Ectodermal cell (in vitro differentiated cells): Measurements from ENCODE around the gene FBXL14. TPM values are rescaled to one million over a fixed set of nuclear protein-coding genes. Genes with fewer than 3 reads are reported as not detected.

Source experiments
- H3K27ac ChIP-seq: 2 replicates; pipeline ENCODE4 v1.7.0; 2013; ENCODE audit warnings: mild to moderate bottlenecking, low read depth, low read length; ENCODE audit not compliant: insufficient read depth, poor library complexity, severe bottlenecking
- H3K27me3 ChIP-seq: 2 replicates; pipeline ENCODE4 v1.7.0; 2013; ENCODE audit warnings: mild to moderate bottlenecking, low read length; ENCODE audit not compliant: insufficient read depth, control insufficient read depth, poor library complexity, severe bottlenecking
- H3K36me3 ChIP-seq: one replicate; pipeline ENCODE4 v1.7.0; 2013; ENCODE audit warnings: low read length; ENCODE audit not compliant: control insufficient read depth, insufficient read depth
- H3K4me1 ChIP-seq: one replicate; pipeline ENCODE4 v1.7.0; 2013; ENCODE audit warnings: low read length; ENCODE audit not compliant: control insufficient read depth, insufficient read depth
- H3K4me3 ChIP-seq: 2 replicates; pipeline ENCODE4 v1.7.0; 2013; ENCODE audit warnings: low read depth, low read length, control low read depth; ENCODE audit not compliant: insufficient read depth
- H3K9me3 ChIP-seq: 2 replicates; pipeline ENCODE4 v1.7.0; 2013; ENCODE audit warnings: mild to moderate bottlenecking, low read length, moderate library complexity; ENCODE audit not compliant: control insufficient read depth
- WGBS, 2 experiments: methylation state at CpG; one replicate each; pipeline ENCODE4 v1.1.7; 2013; ENCODE audit warnings: missing lambda C conversion rate in 2 of 2; 5-methylcytosine and 5-hydroxymethylcytosine counted together
- polyA plus RNA-seq, 4 experiments: library from polyadenylated mRNA; stranded (reverse); fragments of 50-300 nt; gene quantifications; one replicate each; pipeline ENCODE4 v1.2.3, GENCODE V29; 2013

Gene FBXL14, protein sequence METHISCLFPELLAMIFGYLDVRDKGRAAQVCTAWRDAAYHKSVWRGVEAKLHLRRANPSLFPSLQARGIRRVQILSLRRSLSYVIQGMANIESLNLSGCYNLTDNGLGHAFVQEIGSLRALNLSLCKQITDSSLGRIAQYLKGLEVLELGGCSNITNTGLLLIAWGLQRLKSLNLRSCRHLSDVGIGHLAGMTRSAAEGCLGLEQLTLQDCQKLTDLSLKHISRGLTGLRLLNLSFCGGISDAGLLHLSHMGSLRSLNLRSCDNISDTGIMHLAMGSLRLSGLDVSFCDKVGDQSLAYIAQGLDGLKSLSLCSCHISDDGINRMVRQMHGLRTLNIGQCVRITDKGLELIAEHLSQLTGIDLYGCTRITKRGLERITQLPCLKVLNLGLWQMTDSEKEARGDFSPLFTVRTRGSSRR
- 37.0 TPM for polyA plus RNA-seq (2013, experiment 1 of 4)
- 44.7 TPM for polyA plus RNA-seq (2013, experiment 2 of 4)
- polyA plus RNA-seq (2013, experiment 3 of 4) = 37.8 TPM
- polyA plus RNA-seq (2013, experiment 4 of 4) = 43.9 TPM

DNA sequence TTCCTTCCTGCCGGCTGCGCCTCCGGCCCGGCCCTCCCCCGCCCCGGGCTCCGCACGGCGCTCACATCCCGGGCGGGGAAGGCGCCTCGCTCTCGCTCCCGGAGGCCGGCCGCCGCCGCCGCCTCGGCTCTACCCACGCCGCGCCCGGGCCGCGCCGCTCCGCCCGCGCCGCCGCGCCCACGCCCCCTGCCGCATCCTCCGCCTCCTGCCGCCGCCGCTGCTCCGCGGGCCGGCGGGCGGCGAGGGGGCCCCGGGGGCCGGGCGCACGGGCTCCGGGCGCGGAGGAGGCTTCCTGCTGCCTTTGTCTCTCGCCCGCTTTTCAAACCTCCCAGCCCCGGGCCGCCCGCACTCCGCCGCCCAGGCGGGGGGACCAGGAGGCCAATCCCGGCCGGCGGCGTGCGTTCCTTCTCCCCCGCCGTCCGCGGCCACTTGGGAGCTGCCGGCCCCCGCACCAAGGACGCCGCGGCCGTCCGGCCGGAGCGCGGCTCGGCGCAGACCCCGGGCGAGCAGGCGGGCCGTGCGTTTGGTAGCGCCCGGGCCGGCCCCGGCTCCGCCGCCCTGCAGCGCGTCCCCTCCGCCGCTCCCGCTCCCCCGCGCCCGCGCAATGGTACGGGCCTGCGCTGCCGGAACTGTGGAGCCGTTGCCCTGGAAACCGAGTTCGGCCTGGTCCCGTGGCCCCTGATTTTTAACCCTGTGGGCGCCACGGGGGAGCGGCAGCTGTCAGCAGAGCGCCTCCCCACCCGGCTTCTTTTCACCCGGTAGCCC lies at the start of gene FBXL14:
Gene FBXL14 (minus strand): TSS at position 321 of the 765 bp plus-strand sequence. CDS start 515 bp downstream, outside the sequence.
- Histone ChIP-seq H3K36me3 (no peaks in the 10 kb centered on the region), H3K27ac (peak within 1 kb of the TSS; percentile 77), H3K4me3 (peak within 1 kb of the TSS; percentile 86), H3K4me1 (peaks cover 14% of the 10 kb centered on the region), H3K9me3 (no peaks in the 10 kb centered on the region), H3K27me3 (peaks cover 11% of the 10 kb centered on the region)
- 0% methylated on average over 115 of the region's 115 CpGs for WGBS, 2 experiments

DNA sequence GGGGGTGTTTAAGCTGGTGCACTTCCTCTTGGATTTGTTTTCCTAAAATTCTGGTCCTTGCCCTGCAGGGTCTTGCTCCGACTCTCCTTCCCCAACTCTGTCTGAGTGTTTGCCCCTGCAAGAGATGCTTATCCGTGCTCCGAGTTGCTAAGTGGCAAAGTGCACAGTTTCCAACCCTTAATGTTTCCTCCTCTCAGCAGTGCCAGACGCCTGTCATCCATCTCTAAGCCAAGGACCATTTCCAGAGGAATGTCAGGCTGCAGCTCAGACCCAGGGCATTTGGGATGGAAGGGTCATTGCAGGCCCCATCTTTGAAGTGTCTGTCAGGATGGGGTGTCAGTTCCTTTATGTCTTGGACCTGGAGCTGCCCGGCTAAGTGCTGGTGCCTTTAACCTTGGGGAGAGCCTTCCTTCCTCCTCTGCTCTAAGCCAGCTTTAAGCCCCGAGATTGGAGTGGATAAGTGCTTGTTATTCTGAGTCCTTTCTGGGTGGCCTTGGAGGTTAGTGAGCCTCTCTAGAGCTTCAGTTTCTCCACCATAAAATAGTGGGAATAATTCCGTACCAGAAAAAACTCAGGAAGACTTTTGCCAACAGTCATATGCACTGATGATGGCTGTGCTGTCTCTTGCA lies 49.6 kb upstream of the FBXL14 start:
- no peak overlapping the region for H3K4me3 ChIP-seq
- no peaks in the 10 kb centered on the region for H3K4me1 ChIP-seq
- no peaks in the 10 kb centered on the region for H3K9me3 ChIP-seq
- WGBS, 2 experiments = 91 to 94% methylated on average over 7 of the region's 7 CpGs
- no peaks in the 10 kb centered on the region for H3K27me3 ChIP-seq
- H3K36me3 ChIP-seq = peaks cover 4% of the 10 kb centered on the region
- H3K27ac ChIP-seq = no peak overlapping the region

DNA sequence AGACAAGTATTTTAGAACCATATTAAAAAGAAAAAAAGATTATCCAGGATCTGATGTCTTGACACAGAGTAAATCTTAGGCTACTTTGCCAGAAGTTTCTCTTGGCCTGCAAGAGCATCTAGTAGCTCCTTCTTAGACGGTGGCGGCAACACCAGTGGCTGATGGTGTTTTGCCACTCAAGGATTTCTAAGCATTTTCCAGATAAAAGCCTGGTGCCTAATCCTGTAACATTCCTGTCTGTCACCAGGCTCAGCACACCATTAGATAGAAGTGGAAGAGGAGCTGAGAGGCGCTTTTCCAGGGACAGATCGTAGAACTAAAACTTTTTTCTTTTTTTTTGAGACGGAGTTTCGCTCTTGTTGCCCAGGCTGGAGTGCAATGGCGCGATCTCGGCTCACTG lies 48.7 kb upstream of the FBXL14 start:
- WGBS, 2 experiments = 83 to 85% methylated on average over 9 of the region's 9 CpGs
- H3K27me3 ChIP-seq = no peaks in the 10 kb centered on the region
- H3K4me3 ChIP-seq = no peak overlapping the region
- no peaks in the 10 kb centered on the region for H3K4me1 ChIP-seq
- no peak overlapping the region for H3K27ac ChIP-seq
- no peaks in the 10 kb centered on the region for H3K9me3 ChIP-seq
- H3K36me3 ChIP-seq = peaks cover 4% of the 10 kb centered on the region

DNA sequence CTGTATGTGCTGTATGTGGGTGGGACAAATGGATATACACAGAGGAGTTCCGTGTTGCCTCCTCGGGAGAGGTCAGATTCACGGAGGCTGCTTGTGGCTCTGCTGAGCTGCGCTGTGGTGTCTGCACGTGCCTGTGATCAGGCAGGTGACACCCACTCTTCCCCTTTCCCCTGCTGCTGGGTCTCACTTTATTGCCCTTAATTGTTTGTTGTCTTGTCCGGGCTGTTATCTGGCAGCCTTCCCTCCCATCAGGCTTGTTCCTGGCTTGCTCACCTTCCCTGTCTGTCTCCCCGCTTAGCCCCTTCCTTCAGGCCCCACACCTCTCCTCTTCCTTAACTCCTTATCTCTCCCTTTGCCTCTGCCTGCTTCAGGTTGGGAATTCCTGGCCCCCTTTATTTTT lies 48.1 kb upstream of the FBXL14 start:
- Histone ChIP-seq H3K36me3 (peaks cover 4% of the 10 kb centered on the region), H3K27ac (no peak overlapping the region)
- 88 to 90% methylated on average over 7 of the region's 7 CpGs for WGBS, 2 experiments

DNA sequence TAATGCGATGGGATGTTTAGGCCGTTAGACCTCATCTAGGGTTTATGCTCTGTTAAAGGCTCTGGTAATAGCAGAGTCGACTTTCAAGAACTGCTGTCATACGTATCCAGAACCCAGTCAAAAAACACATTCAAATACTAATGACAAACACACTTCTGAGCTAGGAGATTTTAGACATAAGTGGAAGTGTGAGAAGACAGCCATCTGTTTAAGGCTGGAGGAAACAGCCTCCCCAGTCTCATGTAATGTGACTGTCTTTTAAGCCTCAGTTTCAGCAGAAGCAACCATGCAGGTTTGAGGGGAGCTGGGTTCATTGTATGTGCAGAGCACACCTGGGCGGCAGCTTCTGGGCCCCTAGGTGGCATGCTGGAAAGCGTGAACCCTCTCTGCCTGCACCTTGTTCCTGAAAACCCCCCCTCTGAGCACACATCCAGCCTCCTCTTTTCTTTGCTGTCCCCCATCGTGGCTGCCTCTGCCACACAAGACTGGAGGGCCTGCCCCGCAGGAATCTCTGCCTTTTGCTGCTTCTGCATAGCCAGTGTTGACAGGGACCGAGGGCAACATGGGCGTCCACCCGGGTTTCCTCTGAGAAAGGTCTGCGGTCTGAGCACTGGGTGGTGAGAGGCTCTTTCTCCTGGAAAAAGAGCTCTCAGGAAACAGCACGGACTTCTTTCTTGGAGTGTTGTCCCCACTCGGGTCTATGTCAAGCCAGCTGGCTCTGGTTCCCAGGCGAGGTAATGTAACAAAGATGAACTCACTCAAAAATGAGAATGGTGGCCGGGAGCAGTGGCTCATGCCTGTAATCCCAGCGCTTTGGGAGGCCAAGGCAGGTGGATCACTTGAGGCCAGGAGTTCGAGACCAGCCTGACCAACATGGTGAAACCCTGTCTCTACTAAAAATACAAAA lies 46.2 kb upstream of the FBXL14 start:
- Histone ChIP-seq H3K4me3 (no peak overlapping the region), H3K36me3 (no peaks in the 10 kb centered on the region), H3K27ac (no peak overlapping the region), H3K9me3 (no peaks in the 10 kb centered on the region), H3K27me3 (no peaks in the 10 kb centered on the region), H3K4me1 (no peaks in the 10 kb centered on the region)
- WGBS, 2 experiments = 88% methylated on average over 18 of the region's 18 CpGs

More for the DNA sequence above, 48.1 kb upstream of the FBXL14 start:
- Histone ChIP-seq H3K9me3 (no peaks in the 10 kb centered on the region), H3K4me1 (no peaks in the 10 kb centered on the region), H3K4me3 (no peak overlapping the region), H3K27me3 (no peaks in the 10 kb centered on the region)

DNA sequence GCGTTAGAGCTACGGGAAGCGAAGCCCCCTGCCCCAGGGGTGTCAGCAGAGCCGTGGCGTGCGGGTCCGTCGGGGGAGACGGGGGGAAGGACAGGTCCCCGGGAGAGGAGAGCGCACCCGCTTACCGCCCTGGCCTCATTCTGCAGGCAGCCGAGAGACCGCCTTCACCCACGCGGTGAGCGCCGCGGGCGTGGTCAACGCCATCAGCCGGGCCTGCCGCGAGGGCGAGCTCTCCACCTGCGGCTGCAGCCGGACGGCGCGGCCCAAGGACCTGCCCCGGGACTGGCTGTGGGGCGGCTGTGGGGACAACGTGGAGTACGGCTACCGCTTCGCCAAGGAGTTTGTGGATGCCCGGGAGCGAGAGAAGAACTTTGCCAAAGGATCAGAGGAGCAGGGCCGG lies 45.2 kb upstream of the FBXL14 start:
- Histone ChIP-seq H3K36me3 (no peaks in the 10 kb centered on the region), H3K9me3 (no peaks in the 10 kb centered on the region), H3K27me3 (no peaks in the 10 kb centered on the region), H3K4me1 (no peaks in the 10 kb centered on the region), H3K4me3 (no peak overlapping the region), H3K27ac (no peak overlapping the region)
- 93% methylated on average over 40 of the region's 40 CpGs for WGBS, 2 experiments

DNA sequence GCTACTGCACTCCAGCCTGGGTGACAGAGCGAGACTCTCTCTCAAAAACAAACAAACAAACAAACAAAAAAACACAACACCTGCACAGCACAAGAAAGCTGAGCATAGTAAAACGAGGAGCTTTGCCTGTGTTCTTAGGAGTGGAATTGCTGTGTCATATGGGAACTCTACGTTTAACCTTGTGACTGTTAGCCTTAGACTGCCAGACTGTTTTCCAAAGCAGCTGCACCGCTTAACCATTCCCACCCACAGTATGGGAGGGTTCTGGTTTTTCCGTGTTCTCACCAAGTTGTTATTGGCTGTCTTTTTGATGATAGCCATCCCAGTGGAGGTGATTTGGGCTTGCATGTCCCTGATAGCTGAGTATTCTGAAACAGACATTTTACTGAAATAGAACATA lies 43.8 kb upstream of the FBXL14 start:
- 96% methylated on average over 4 to 5 of the region's 5 CpGs for WGBS, 2 experiments
- Histone ChIP-seq H3K4me3 (no peak overlapping the region), H3K4me1 (peaks cover 7% of the 10 kb centered on the region), H3K9me3 (no peaks in the 10 kb centered on the region), H3K27me3 (peaks cover 6% of the 10 kb centered on the region), H3K27ac (no peak overlapping the region), H3K36me3 (no peaks in the 10 kb centered on the region)

DNA sequence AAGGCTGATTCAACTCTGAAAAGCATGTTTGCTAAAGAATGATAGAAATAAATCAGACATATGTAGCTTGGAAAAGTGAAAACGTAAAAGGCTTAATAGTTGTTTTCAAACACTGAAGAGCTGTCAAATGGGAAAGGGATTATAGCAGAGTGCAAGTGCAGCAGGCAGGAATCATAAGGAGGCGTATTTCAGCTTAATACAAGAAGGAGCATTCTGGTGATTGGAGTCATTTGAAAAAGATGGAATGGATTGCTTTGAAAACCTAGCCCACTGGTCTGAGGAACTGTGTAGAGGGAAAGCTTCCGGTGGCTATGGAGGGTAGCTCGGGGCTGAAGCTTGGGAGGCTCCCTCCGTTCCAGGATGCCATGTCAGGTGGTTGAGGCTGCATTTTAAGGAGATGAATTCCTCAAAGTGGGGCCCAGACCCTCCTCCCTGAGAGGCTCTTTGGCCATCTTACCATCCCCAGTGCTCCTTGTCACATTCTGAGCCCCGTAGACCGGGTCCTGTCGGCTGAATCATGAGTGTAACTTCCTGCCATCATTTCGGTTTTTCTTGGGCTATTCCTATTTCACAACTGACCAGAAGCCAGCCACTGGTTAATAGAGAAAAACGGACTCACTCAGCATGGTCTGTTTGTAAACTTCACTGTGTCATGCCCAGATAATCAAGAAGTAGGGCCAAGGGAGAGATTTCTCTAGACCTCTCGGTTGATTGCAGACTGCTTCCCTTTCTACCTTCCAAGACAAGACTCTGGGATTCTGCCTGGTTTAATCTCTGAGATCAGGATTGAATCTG lies 41.1 kb upstream of the FBXL14 start:
- no peaks in the 10 kb centered on the region for H3K36me3 ChIP-seq
- H3K9me3 ChIP-seq = no peaks in the 10 kb centered on the region
- H3K27me3 ChIP-seq = peaks cover 33% of the 10 kb centered on the region
- H3K4me1 ChIP-seq = peaks cover 25% of the 10 kb centered on the region
- H3K4me3 ChIP-seq = no peak overlapping the region
- WGBS, 2 experiments = 92 to 93% methylated on average over 11 of the region's 11 CpGs
- no peak overlapping the region for H3K27ac ChIP-seq
